Myocyte (in vitro differentiated cells): Measurements from ENCODE around the gene POC1B. TPM values are rescaled to one million over a fixed set of nuclear protein-coding genes. Genes with fewer than 3 reads are reported as not detected.

ENCODE experiments used
- DNase-seq: peaks from one replicate; pipeline ENCODE4 v3.0.0-alpha.2; 2012; ENCODE audit warnings: low read depth
- total RNA-seq: library from RNA; depleted of rRNA; stranded (reverse); fragments of >200 nt; gene quantifications from 2 replicates; pipeline ENCODE4 v1.2.3, GENCODE V29; 2014

The POC1B gene
- total RNA-seq, 1 donor from 2014 or later = 9.9 TPM

DNA sequence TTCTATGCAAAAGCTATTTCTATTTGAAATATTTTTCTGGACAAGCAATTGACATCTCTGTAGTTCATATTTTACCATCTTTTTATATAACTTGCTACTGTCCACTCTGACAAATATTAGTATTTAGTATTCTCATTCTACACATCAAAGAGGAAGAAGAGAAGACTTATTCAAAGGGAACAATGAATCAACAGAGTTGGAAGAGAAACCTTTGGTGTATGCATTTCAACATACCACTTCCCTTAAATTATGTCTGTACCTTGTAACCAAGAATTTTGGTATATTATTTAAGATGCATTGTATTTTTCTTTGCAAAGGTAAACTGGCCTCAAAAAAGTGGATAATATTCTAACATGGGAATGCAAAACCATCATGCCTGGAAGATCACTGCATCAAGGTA, 101.5 kb downstream of the POC1B start:
- no peak for DNase-seq

GRCh38 chr12:89421092-89421835, 104.6 kb downstream of the POC1B start:
- no peak for DNase-seq

DNA sequence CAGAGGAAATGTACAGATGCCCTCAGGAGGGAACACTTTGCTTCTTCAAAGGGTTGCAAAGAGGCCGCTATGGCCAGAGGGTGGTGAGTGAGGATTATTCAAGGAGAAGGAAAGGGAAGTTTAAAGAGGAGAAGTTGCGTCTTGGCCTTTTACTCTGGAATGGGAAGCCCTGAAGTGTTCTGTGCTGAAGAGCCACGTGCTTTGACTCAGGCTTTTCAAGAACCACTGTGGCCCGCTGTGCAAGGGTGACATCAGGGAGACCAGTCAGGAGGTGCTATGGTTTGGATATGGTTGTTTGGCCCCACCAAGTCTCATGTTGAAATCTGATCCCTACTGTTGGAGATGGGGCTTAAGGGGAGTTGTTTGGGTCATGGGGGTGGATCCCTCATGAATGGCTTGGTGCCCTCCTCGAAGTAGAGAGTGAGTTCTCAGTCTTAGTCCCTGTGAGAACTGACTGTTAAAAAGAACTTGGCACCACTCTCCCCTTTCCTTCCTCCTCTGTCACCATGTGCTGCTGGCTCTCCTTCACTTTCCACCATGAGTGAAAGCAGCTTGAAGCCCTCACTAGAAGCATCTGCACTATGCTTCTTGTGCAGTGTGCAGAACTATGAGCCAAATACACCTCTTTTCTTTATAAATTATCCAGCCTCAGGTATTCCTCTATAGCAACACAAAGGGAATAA, 107.5 kb downstream of the POC1B start:
- no peak for DNase-seq

GRCh38 chr12:89417246-89417977, 108.4 kb downstream of the POC1B start:
- no peak for DNase-seq

- DNase-seq = no peak
Observed at GRCh38 chr12:89416049-89416792, 109.6 kb downstream of the POC1B start.

DNA sequence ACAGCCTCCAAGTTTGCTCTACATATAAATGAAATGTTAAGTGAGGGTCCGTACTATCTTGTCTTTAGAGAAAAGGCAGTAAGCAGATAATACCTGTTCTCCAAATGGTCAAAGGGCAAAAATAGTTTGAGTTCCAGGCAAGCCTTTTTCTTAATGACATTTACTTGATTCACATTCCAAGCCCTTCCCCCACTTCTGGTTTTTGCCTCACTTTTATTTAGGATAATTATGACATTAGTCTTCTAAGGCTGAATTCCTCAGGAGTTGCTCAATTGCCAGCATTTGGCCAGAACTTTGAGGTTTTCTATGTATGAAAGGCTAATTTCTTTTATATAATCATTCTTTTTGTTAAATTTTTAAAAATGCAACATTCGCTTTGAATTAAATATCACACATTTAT, 111.0 kb downstream of the POC1B start:
- DNase-seq = no peak

DNA sequence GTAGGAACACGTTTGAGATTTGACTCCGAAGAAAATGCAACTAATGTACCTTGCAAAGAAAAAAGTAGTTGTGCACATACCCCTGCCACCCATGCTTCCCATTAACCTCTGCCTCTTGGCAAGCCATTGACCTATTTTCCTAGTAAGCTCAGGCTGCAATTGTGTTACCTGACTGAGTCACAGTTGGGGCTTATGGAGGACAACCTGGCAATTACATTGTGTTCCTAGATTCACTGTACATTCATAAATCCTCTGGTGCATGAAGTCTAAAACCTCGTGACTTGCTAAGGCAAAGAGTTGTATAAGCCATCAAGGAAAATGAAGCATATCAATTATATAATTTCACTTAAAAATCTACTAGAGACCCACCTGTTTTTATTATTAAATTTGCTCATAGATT, 111.5 kb downstream of the POC1B start:
- DNase-seq = no peak

- DNase-seq = no peak
Observed at GRCh38 chr12:89413234-89413633, 112.6 kb downstream of the POC1B start.

GRCh38 chr12:89412665-89413064, 113.2 kb downstream of the POC1B start:
- no peak for DNase-seq

DNA sequence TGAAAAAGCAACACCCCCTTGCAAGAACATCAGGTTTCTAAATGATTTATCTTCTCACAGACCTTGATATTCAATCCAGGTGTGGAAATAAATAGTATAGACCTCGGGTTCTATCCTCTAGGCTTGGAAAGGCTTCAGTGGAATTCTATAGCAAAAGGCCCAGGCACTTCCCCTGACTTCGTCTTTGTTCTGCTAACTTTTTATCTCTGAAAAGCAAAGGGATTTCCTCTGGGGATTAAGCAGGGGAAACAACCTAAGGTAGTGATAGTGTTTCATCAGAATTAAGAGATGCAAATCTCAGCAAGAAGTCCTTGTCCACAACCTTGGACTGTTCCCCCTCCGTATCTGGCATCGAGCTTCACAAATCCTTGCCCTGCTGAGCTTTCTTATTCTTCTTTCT, 114.0 kb downstream of the POC1B start:
- no peak for DNase-seq

GRCh38 chr12:89411234-89411633, 114.6 kb downstream of the POC1B start:
- DNase-seq = no peak

DNA sequence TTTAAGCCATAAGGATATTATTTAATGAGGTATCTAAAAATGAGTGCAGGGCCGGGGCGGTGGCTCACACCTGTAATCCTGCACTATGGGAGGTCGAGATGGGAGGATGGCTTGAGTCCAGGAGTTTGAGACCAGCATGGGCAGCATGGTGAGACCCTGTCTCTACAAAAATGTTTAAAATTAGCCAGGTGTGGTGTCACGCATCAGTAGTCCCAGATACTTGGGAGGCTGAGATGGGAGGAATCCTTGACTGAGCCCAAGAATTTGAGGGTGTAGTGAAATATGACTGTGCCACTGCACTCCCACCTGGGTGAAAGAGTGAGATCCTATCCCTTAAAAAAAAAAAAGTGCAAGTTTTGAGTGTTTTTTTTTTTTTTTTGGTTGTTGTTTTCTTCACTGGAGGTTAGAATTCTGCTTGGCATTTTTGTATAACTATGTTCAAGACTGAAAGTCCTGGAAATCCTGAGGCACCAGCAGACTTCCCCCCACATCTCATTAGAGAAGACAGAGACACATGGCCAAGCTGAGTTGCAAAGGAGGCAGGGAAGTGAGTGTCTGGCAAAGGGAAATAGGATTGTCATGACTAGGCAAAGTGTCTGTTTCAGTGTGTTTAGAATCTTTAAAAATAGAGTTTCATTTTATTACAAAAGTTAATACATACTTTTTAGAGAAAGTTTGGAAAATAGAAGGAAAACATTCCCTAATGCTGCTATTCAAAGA, 120.1 kb downstream of the POC1B start:
- no peak for DNase-seq

DNA sequence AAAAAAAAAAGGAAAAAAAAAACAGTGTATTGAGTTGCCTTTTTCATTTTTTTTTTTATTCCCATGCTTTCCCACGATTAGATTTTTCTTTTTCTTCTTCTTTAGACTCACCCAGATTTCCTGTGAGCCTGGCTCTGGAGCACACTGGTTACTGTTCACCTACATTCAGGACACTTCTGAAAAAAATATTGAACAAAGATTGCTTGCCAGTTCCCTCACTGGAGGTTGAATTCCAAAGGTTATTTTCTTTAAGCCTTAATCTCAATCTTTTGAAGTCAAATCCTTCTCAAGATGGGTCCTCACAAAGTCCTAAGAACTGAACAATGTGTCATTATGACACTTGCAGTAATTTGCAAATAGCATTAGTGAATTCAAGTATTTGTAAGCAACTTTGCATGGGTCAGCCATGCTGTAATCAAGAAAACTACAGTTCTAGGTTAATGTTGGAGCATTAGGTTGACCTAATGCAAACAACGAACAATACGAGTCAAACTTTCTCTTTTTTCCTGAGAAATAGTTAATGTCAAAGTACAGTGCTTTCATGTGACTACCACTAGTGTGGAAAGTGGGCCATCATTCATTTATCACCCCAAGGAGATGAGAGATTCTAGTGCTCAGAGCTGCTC, 124.3 kb downstream of the POC1B start:
- no peak for DNase-seq

GRCh38 chr12:89400415-89400814, 125.4 kb downstream of the POC1B start:
- no peak for DNase-seq

DNA sequence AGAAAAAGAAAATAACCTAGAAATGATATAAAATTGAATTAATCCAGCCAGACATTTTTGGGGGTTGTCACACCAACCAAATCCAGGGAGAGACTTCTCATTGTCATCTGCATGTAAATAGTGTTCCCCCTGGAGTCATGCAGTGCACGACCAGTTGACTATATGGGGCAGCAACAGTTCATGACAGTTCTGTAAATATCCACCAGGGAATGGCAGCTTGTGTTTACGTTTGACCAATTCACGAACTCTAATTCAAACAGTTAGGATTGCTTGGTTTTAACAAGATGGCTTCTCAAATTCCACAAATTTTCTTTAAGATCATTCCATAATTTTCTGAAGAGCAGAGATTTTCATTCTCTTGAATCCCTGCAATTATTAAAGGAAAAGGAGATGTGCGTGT, 130.1 kb downstream of the POC1B start:
- no peak for DNase-seq

DNA sequence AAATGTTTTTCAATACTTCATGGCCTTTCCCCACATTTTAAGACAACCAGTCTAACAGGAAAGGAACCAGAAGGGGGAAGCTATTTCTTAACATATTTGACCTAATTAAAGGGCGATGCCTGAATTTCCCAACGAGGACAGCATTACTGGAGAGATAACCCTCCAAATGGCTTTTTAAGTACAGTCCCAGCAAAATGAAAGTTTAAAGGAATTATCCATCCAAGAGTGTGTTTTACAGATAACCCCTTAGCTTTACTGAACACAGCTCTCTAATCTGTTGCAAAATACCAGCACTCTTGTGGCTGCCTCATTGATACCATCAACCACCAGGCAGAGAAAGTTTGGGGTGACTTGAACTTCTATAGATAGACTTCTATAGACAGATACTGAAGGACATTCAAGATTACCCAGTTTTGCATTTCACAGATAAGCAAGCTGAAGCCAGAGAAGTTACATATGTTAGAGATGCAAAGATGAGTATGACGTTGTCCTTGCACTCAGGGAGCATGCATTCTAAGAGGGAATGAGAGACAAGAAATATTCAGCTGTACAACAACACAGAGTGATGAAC, 132.2 kb downstream of the POC1B start:
- no peak for DNase-seq

GRCh38 chr12:89392391-89392790, 133.5 kb downstream of the POC1B start:
- DNase-seq = no peak

DNA sequence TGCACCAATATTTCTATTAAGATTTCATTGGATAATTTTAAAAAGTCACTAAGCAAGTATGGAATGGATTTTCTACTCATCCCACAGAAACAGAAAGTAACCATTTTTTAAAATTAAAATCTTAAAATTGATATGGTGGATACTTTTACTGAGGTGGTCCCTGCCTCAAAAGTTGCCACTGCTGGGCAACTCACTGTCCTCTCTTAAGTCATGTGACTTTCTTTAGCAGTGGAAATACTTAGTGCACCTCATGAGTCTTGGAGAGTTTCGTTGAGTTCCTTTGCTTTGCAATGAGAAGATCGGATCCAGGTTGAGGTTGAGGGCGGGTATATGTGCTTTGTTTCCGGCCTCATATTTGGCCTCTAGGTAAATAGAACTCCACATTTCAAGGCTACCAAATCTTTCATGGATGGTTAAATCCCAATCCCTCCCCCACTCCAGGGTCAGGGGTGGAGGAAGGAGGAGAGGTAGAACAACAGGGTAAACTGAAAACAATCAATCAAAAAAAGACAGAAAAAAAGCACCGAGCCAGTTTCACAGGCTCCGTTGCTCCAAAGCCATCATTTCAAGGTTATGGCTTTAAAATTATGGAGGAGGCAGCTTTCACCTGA, 134.0 kb downstream of the POC1B start:
- DNase-seq = no peak

DNA sequence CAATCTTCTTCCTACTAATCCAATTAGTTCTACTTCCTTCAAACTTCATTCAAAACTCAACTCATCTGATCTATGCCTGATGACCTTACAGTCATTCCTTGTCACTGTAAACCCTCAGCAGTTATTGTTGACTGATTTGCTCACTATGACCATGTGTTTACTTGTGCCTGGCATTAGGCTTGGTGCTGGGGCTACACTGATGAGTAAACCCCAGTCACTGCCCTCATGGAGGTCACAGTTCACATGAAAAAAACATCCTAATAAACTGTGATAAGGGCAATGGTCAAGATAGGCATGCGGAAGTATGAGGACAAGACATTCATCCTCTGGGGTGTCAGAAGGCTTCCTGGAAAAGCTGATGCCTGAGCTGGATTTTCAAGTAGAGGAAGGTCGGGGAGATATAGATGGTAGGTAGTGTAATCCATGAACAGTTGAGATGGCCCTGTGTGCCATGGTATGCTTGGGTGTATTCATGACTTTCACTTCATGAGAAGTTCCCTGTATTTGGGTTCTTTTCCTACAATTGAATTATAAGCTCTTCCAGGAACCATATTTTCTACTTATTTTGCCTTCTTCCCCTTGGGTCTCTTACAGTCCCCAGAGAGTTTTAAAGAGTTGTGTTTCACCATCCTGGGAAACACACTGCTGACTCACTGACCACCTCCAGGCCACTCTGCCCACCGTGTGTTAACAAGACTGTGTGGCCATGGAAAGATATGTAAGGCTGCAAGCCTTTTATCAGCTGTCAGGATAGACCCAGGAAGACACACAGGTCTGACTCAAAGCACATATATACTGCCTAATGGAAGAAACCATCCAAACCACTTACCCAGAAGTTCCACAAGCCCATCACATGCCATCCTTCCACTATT, 134.8 kb downstream of the POC1B start:
- DNase-seq = peak; percentile 88
